Neural cell (in vitro differentiated cells): ENCODE data around the gene OR10J4. TPM values are rescaled to one million over a fixed set of nuclear protein-coding genes. Genes with fewer than 3 reads are reported as not detected.

ENCODE experiments used
- H2AFZ ChIP-seq: fragments of 200-600, 300-800 bp; sonication (generic), shearing (Covaris generic); 2 replicates; pipeline ENCODE4 v1.6.0; 2014; ENCODE audit warnings: low read depth, mild to moderate bottlenecking, antibody characterized with exemption, low read length, moderate library complexity
- H3F3A ChIP-seq: fragments of 200-600 bp; shearing (Covaris generic); 2 replicates; pipeline ENCODE4 v1.6.1; 2016; ENCODE audit warnings: mild to moderate bottlenecking, moderate library complexity, mixed read lengths, antibody characterized with exemption, low read length; ENCODE audit not compliant: insufficient read depth, poor library complexity, severe bottlenecking
- H3K27ac ChIP-seq: fragments of 200-600, 300-800 bp; sonication (generic), shearing (Covaris generic); 2 replicates; pipeline ENCODE4 v1.5.1; 2014; ENCODE audit warnings: mild to moderate bottlenecking, low read length, moderate library complexity
- H3K27me3 ChIP-seq: fragments of 300-800, 200-600 bp; sonication (generic), shearing (Covaris generic); 2 replicates; pipeline ENCODE4 v1.6.0; 2014; ENCODE audit warnings: mild to moderate bottlenecking, low read depth, low read length, moderate library complexity; ENCODE audit not compliant: insufficient read depth
- H3K36me3 ChIP-seq: fragments of 300-800, 200-600 bp; sonication (generic), shearing (Covaris generic); 2 replicates; pipeline ENCODE4 v1.5.1; 2014; ENCODE audit warnings: mild to moderate bottlenecking, antibody characterized with exemption, low read length, moderate library complexity; ENCODE audit not compliant: insufficient read depth
- H3K4me2 ChIP-seq: fragments of 300-800, 200-600 bp; sonication (generic), shearing (Covaris generic); 2 replicates; pipeline ENCODE4 v1.6.0; 2014; ENCODE audit warnings: mild to moderate bottlenecking, low read length
- H3K4me3 ChIP-seq: fragments of 300-800, 200-600 bp; sonication (generic), shearing (Covaris generic); 2 replicates; pipeline ENCODE4 v1.5.1; 2014; ENCODE audit warnings: mild to moderate bottlenecking, low read length, moderate library complexity
- H3K79me2 ChIP-seq: fragments of 200-600 bp; shearing (Covaris generic); replicated peaks from 2 replicates; pipeline ENCODE4 v1.6.0; 2014; ENCODE audit warnings: mild to moderate bottlenecking, low read length, moderate library complexity; ENCODE audit not compliant: insufficient read depth
- H3K9ac ChIP-seq: fragments of 300-800, 200-600 bp; sonication (generic), shearing (Covaris generic); 2 replicates; pipeline ENCODE4 v1.6.1; 2016; ENCODE audit warnings: mild to moderate bottlenecking, low read length, mixed read lengths
- H3K9me2 ChIP-seq: fragments of 200-600 bp; shearing (Covaris generic); 2 replicates; pipeline ENCODE4 v1.6.1; 2016; ENCODE audit warnings: mild to moderate bottlenecking, low read length, mixed read lengths; ENCODE audit not compliant: insufficient read depth
- H3K9me3 ChIP-seq: fragments of 200-600, 300-800 bp; sonication (generic), shearing (Covaris generic); 2 replicates; pipeline ENCODE4 v1.6.1; 2016; ENCODE audit warnings: mild to moderate bottlenecking, mixed run types, low read length, moderate library complexity, mixed read lengths
- H4K20me1 ChIP-seq: fragments of 200-600 bp; shearing (Covaris generic); 2 replicates; pipeline ENCODE4 v1.6.1; 2016; ENCODE audit warnings: mild to moderate bottlenecking, mixed run types; ENCODE audit not compliant: insufficient read depth
- CTCF ChIP-seq: fragments of 450-650 bp; IDR thresholded peaks from 2 replicates; pipeline ENCODE4 v1.5.1; 2014; ENCODE audit warnings: antibody characterized with exemption, mild to moderate bottlenecking, moderate library complexity; ENCODE audit not compliant: poor library complexity, severe bottlenecking
- EP300 ChIP-seq: fragments of 450-650 bp; conservative IDR thresholded peaks from 2 replicates; pipeline ENCODE4 v1.6.1; 2014; ENCODE audit warnings: antibody characterized with exemption, mild to moderate bottlenecking, moderate library complexity; ENCODE audit not compliant: poor library complexity, severe bottlenecking
- EZH2 ChIP-seq: fragments of 200-600, 300-800 bp; shearing (Covaris generic), sonication (generic); IDR thresholded peaks from 2 replicates; pipeline ENCODE4 v1.6.1; 2014; ENCODE audit warnings: antibody characterized with exemption, low read length, borderline replicate concordance, mild to moderate bottlenecking; ENCODE audit not compliant: insufficient read depth, poor library complexity, severe bottlenecking
- MXI1 ChIP-seq: fragments of 450-650 bp; conservative IDR thresholded peaks from 2 replicates; pipeline ENCODE4 v1.6.1; 2014; ENCODE audit warnings: antibody characterized with exemption, mild to moderate bottlenecking; ENCODE audit not compliant: poor library complexity, severe bottlenecking
- POLR2AphosphoS5 ChIP-seq: IDR thresholded peaks from 2 replicates; pipeline ENCODE4 v1.6.1; 2012
- RAD21 ChIP-seq: fragments of 450-650 bp; conservative IDR thresholded peaks from 2 replicates; pipeline ENCODE4 v1.6.1; 2014; ENCODE audit warnings: antibody characterized with exemption, mild to moderate bottlenecking, moderate library complexity
- REST ChIP-seq: IDR thresholded peaks from 2 replicates; pipeline ENCODE4 v1.6.1; 2012; ENCODE audit warnings: borderline replicate concordance
- SMC3 ChIP-seq: fragments of 450-650 bp; conservative IDR thresholded peaks from 2 replicates; pipeline ENCODE4 v1.6.1; 2014; ENCODE audit warnings: antibody characterized with exemption, mild to moderate bottlenecking, moderate library complexity; ENCODE audit not compliant: poor library complexity
- TAF1 ChIP-seq: IDR thresholded peaks from 2 replicates; pipeline ENCODE4 v1.6.1; 2012; ENCODE audit warnings: low read depth
- polyA plus RNA-seq: library from polyadenylated mRNA; depleted of rRNA; stranded (reverse); fragments of >200 nt; gene quantifications from 2 replicates; pipeline ENCODE4 v1.2.3, GENCODE V29; 2014

OR10J4 gene
- polyA plus RNA-seq, 1 donor from 2014 or later, result not detected

GRCh38 chr1:159442428-159442827 is 10.4 kb downstream of the OR10J4 start:
- H3K36me3 ChIP-seq, result no peaks in the 10 kb centered on the region
- H3K4me3 ChIP-seq, result no peak overlapping the region
- H3K27me3 ChIP-seq, result no peaks in the 10 kb centered on the region
- no peaks in the 10 kb centered on the region for H4K20me1 ChIP-seq
- H3K4me2 ChIP-seq, result no peak overlapping the region
- TF ChIP-seq POLR2AphosphoS5, result no peak
- TF ChIP-seq TAF1, result no peak
- TF ChIP-seq REST, result no peak
- TF ChIP-seq CTCF, result no peak
- no peak for TF ChIP-seq EP300
- TF ChIP-seq SMC3, result no peak
- no peak for TF ChIP-seq RAD21
- TF ChIP-seq EZH2, result no peak
- no peak for TF ChIP-seq MXI1
- H3K9me2 ChIP-seq, result no peaks in the 10 kb centered on the region
- no peaks in the 10 kb centered on the region for H3K79me2 ChIP-seq
- H3K9ac ChIP-seq, result no peak overlapping the region
- no peak overlapping the region for H2AFZ ChIP-seq
- H3F3A ChIP-seq, result no peaks in the 10 kb centered on the region
- H3K9me3 ChIP-seq, result no peaks in the 10 kb centered on the region
- no peak overlapping the region for H3K27ac ChIP-seq

GRCh38 chr1:159443066-159443750 is 11.2 kb downstream of the OR10J4 start:
- H4K20me1 ChIP-seq, result no peaks in the 10 kb centered on the region
- no peaks in the 10 kb centered on the region for H3F3A ChIP-seq
- H3K4me3 ChIP-seq, result no peak overlapping the region
- H3K27ac ChIP-seq, result no peak overlapping the region
- no peak overlapping the region for H3K9ac ChIP-seq
- H3K36me3 ChIP-seq, result no peaks in the 10 kb centered on the region
- no peaks in the 10 kb centered on the region for H3K27me3 ChIP-seq
- H2AFZ ChIP-seq, result no peak overlapping the region
- H3K9me2 ChIP-seq, result no peaks in the 10 kb centered on the region
- TF ChIP-seq REST, result no peak
- TF ChIP-seq EP300, result no peak
- no peak for TF ChIP-seq EZH2
- H3K79me2 ChIP-seq, result no peaks in the 10 kb centered on the region
- no peak overlapping the region for H3K4me2 ChIP-seq
- no peaks in the 10 kb centered on the region for H3K9me3 ChIP-seq
